EL (cell line): ENCODE results near the gene HVCN1.
"Not testable (repeated sequence)": the region's sequence is repeated elsewhere in the genome, so short reads cannot be mapped to it uniquely, and the experiment has no call there.

Experiments
- DNase-seq: peaks from one replicate; pipeline ENCODE4 v3.0.0-alpha.2; 2016

HVCN1 gene, protein sequence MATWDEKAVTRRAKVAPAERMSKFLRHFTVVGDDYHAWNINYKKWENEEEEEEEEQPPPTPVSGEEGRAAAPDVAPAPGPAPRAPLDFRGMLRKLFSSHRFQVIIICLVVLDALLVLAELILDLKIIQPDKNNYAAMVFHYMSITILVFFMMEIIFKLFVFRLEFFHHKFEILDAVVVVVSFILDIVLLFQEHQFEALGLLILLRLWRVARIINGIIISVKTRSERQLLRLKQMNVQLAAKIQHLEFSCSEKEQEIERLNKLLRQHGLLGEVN

DNA sequence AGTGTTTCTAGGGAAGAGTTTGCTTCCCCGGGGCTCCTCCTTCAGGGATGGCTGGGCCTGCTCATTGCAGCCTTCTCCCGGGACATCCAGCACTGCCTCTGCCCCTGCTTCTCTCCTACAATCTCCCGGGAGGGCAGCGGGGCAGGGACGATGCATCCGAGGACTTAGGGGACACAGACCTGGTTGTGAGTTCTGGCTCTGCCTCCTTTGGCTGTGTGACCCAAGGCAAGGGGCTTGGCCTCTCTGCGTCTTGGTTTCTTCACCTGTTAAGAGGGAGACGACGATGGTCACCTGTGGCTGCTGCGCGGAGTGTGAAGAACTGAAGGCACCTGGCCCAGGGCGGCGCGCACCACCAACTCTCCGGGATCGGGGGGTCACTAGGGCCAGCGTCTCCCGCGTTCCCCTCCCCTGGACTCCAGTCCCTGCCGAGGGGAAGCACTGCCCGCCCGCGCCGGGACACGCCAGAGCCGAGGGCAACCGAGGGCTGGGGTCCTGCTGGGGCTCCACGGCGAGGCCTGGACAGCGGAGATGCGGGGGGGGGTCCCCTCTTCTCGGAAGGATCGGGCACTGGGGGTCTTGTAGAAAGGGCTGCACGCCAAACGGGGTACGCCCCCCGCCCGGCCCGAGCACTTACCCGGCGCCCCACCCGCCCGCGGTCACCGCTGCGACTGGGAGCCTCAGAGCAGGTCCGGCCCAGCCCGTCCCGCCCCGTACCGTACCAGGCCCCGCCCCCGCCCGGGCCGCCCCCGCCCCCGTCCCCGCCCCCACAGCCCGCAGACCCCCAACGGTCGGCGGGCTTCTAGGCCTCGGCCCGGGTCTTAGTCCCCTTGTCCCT, at the start of gene HVCN1:
TSS of gene HVCN1 (minus strand) at position 670 of the 835 bp plus-strand sequence. CDS start 5,870 bp downstream, outside the sequence.
- DNase-seq, result no peak

DNA sequence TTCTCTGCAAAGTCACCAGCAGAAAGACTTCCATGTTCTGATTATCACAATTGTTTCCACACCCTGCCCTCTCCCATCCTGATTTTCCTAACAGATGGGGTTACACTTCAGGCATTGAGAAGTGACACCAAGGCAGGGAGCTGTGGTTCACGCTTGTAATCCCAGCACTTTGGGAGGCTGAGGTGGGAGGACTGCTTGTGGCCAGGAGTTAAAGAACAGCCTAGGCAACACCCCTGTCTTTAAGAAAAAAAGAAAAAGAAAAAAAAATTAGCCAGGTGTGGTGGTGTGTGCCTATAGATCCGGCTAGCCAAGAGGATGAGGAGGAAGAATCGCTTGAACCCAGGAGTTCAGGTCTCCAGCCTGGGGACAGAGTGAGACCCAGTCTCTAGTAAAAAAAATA, 48.6 kb upstream of the HVCN1 start:
- DNase-seq, result no peak

GRCh38 chr12:110737016-110737415, 48.1 kb upstream of the HVCN1 start:
- peak; percentile 69 for DNase-seq

- no peak for DNase-seq
These were observed 45.0 kb upstream of the HVCN1 start for GRCh38 chr12:110733900-110734299.

DNA sequence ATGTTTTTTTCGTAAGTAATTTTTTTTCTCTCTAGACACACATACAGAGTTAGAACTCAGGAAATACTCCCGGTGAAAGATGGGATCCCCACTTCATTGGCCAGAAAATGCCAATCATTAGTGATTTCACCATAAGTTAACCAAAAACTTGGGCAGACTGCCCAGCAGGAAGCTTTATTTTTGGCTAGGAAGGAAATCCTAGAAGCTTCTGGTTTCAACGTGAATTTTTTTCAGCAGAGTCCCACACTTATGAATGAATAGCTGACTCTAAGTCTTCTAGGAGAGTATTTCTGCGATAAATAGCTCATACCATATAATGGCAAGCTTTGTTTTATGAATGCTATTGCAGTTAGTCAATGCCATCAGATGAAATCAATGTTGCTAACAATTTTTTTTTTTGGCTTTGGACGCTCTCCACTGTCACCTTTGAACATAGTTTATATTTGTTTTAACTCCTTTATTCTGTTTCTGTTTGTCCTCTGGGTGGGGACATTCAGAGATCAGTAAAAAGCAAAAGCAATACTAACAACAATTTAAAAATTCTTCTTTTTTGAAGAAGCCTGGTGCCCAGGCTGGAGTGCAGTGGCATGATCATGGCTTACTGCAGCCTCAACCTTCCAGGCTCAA, 44.3 kb upstream of the HVCN1 start:
- DNase-seq, result peak; percentile 62

GRCh38 chr12:110732572-110732971, 43.7 kb upstream of the HVCN1 start:
- no peak for DNase-seq

GRCh38 chr12:110731479-110731878, 42.6 kb upstream of the HVCN1 start:
- DNase-seq, result no peak

DNA sequence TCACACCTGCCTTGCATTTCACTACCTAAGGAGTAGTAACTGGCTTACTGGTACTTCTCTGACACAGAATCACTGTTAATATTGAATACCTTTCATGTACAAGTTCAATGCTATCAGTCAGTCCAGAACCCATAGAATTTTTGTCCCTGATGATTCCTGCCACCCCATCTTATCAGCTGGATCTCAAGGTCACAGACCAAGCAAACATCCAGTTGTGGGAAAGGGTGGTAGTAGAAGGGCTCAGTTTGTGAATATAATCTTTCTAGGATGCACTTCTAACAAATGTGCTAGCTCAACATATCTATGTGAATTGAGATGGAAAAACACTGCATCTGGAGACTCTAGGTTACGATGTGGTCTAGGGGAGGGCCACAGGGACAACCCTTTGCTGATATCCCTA, 39.7 kb upstream of the HVCN1 start:
- DNase-seq, result no peak

GRCh38 chr12:110726708-110727369, 37.9 kb upstream of the HVCN1 start:
- DNase-seq, result no peak

DNA sequence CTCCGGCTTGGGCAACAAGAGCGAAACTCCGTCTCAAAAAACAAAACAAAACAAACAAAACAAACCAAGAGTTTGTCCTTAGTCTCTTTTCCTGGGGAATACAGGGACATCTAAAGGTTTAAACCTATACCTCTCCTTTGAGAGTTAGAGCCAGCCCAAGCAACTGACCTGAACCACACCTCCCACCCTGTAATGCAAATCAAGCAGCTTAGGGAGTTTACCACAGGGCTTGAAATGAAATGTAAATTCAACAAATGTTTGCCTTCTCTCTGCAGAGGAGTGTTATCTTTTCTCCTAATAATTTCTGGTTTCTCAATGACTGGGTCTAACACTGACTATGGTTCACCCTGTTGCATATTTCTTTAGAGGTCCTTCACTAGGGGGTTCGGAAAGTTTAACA, 37.1 kb upstream of the HVCN1 start:
- no peak for DNase-seq

- no peak for DNase-seq
These were observed 36.4 kb upstream of the HVCN1 start for GRCh38 chr12:110725267-110725666.

- DNase-seq, result not testable (repeated sequence)
These were observed 34.0 kb upstream of the HVCN1 start for GRCh38 chr12:110722892-110723291.

GRCh38 chr12:110721570-110721969, 32.7 kb upstream of the HVCN1 start:
- DNase-seq, result no peak

- no peak for DNase-seq
These were observed 31.6 kb upstream of the HVCN1 start for GRCh38 chr12:110720516-110720915.

- DNase-seq, result no peak
These were observed 29.4 kb upstream of the HVCN1 start for GRCh38 chr12:110718222-110718908.

- no peak for DNase-seq
These were observed 28.1 kb upstream of the HVCN1 start for GRCh38 chr12:110717037-110717436.

DNA sequence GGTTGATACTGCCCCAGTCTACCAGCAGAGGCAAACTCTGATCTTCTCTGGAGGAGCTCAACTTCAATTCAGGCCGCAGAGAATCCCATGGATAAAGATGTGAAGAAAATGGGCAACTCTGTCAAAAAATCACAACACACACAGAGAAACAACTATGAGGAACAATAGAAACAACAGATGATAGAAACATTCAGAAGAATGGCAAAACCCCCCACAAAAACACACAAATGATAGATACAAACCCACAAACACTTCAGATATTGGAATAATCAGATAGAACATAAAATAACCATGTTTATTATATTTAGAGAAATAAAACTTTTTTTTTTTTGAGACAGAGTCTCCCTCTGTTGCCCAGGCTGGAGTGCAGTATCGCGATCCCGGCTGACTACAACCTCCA, 20.0 kb upstream of the HVCN1 start:
- no peak for DNase-seq

- DNase-seq, result no peak
These were observed 16.4 kb upstream of the HVCN1 start for GRCh38 chr12:110705309-110705708.

GRCh38 chr12:110704750-110705149, 15.8 kb upstream of the HVCN1 start:
- no peak for DNase-seq

GRCh38 chr12:110704231-110704630, 15.3 kb upstream of the HVCN1 start:
- no peak for DNase-seq

GRCh38 chr12:110702081-110702480, 13.2 kb upstream of the HVCN1 start:
- DNase-seq, result no peak

DNA sequence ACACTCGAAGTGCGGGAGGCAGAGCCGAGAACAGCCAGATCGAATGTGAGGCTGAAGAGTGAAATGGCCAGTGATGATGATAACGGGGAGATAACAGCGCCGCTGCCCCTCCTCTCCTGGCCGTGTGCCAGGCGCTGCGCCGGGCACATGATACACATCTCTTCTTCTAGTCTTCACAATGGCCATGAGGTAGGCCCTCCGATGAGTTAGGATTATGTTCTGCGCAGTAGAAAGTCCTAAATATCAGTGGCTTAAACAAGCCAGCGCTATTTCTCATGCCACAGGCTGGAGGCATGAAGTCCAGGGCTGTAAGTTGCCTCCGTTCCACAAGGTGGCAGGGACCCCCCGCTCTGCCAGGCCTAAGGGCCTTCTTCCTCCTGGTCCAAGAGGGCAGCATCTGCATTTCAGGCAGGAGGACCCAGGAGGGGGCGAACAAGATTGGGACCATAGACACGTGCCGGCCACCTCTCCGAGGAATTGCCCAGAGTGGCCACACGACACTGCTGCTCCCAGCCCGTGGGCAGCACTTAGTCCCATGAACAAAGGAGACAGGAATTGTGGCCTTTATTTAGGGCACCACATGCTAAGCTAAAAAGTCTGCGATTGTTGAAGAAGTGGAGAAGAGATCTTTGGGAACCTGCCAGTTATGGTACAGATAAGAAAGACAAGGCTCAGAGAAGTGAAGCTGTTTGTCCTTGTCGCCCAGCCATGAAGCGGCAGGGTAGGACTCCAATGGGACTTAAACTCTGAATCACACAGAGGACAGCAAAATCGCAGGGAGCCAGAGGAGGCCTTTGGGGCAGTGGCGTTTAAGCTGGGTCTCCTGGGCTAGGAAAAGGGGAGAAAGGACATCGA, 10.9 kb upstream of the HVCN1 start:
- DNase-seq, result no peak
